RKO (cell line): ENCODE results near the gene ZBTB18.

ENCODE experiments used
- DNase-seq: peaks from one replicate; pipeline ENCODE4 v3.0.0-alpha.2; 2016; ENCODE audit warnings: low spot score

Gene ZBTB18

DNA sequence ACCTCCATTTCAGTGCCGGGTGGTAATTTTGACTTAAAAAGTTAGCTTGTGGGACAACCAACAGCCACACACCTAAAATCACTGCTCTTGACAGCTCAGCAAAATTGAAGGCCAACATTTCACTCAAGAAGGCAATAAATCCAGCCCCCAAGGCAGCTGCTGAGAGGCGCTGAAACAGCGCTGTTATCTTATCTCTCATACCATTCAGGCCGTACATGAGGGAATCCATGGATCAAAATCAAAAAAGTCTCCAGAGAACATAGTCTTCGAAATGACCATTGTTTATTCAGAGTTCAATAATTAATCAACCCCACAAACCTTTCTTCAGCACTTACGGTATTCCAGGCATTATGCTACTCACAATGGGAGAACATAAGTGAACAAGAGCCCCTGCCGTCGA lies 38.5 kb downstream of the ZBTB18 start:
- no peak for DNase-seq

DNA sequence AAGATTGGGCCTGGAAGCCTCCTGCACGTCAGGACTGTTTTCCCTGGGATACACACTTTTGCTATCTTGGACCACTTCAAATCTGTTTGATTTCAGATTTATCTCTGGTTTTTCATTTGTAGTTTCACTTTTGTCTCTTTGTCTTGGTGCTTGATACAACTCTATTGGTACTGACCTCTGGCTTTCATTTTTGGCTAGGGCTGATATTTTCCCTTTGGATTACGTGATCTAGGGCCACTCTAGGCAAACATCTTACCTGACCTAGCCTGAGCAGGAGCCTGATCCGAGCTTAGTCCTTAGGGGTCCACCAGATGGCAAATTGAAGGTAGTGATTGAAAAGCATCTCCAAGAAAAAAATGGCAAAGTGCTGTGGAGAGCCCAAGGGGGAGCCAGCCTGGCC lies 39.6 kb downstream of the ZBTB18 start:
- no peak for DNase-seq

DNA sequence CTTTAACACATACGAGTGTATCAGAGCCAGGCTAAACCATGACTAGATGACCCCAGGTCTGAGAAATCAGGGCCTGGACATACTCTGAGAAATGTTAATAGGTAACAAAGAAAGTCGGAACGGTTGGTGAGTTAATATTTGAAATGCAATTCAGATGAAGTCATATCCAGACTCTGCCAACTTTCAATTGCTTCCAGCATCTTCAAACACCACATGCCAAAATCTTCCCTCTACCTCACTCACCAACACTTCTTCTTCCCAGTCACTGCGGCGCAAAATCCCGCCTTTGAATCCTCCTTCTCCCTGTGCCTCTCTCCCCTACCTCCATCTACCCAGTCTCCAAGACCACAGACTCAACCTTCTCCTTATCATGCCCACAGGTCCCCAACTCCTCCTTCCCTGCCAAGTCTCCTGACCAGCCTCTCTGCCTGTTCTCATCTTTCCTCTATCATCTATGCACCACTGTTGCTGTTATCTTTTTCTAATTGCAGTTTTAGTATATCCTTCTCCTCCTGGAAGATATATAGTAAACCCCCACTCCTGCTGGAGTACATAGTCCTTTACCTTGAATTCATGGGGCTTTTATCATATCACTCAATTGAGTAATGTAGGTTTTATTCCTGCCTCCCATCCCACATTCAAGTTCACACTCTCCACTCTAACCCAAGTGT lies 41.3 kb downstream of the ZBTB18 start:
- no peak for DNase-seq

DNA sequence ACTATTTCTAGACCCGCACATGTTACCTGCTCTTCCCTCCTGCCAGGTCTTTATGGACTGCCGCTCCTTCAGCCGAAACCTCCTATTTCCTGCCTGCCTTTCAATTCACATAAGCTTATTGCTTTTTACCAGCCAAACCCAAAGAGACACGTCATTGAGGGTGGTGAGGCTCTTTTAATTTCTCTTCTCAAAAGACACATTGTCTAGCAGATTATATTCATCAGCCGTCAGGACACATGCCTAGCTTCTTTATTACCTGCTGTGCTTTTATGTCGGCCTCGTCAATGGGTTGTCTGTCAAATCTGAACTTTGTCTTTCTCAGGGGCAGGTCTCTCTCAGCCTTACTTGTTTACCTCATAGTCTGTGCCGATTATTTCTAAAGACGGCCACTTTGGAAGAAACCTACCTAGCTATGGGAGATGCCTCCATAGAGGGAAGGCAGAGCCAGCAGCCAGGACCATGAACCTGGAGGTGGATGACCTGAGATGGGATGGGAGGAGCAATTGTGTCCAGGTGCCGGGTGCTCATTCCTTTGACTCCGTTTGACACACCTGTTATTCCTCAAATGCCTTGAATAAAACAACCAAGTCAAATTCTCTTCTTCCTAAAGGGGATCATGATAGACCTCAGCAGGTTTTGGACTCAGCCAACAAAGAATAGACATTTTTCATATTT lies 42.0 kb downstream of the ZBTB18 start:
- DNase-seq, result no peak

DNA sequence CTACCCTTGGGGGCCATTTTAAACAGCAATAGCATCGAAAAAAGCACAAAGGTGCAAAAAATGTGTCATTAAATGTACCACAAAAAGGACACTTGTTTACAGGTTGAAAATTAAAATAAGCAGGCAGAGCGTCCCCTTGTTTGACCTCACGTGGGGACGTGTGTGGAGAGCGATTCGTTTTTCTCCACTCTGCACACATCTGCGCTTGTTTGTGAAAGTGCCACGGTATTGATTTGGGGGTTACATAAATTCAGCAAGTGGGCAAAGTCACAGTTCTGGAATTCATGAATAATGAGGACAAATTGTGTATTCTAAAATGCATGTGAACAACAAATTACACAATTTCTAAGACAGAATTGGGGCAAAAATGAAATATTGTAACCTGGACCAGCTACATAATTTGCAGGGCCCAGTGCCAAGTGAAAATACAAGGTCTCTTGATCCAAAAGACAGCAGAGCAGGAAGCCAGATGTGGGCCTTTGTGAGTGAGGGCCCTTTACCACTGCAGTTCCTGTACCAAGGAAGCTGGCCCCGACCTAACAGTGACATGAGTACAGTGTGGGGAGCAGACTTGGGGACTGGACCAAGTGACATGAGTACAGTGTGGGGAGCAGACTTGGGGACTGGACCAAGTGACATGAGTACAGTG lies 43.9 kb downstream of the ZBTB18 start:
- no peak for DNase-seq

DNA sequence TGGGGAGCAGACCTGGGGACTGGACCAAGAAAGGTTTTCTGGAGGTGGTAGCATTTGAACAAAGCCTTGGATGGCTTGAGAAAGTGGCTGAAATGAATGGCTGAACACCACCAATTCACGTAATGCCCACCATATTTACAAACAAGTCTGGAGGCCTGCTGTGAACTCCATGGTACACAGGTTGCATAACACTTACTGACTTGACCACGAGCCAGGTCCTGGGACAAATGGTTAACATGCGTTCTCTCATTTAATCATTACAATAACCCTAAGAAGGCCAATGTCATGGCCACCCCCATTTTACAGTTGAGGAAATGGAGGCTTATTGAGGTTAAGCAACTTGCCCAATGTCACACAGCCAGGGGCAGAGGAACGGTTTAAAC lies 44.4 kb downstream of the ZBTB18 start:
- DNase-seq, result no peak

DNA sequence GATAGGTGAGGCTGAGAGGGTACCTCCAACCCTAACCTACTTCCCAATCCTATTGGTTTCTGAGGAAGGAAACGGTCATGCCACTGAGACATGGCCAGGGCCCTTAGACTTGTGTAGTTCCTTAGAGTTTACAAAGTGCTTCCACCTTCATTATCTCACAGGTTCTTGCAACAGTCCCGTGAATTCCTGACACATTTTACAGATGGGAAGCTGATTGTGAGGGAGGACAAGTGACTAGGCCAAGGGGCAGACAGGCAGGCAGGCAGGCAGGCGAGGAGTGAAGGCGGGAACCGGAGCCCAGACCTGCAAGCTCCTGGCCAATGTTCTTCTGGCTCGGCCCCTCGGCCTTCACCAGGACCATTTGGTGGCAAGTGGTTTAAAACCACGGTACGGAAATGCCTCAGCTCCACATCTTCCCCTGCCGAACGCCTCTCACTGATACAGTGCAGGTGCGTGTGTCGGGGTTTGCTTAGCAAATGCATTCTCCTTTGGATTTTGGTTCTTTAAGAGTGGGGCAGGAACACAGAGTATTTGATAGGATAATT lies 45.1 kb downstream of the ZBTB18 start:
- DNase-seq, result no peak

DNA sequence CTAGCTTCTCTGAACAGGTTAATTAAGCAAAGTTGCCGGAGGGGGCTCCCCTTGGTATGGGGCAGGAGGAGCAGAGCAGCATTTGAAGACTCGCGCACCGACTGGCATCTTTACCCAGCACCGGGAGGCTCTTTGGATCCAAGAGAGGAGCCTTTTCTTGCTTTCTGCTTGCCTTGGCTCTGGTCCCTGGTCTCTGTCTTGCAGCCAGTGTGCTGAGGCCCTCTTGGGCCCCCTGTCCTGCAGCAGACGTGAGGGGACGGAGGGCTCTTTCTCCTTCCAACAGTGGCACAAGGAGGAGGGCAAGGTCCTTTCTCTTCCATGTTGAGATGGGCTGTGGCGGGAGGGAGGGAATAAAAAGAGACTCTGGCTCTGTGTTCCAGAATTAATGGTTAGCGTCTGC lies 45.6 kb downstream of the ZBTB18 start:
- no peak for DNase-seq

DNA sequence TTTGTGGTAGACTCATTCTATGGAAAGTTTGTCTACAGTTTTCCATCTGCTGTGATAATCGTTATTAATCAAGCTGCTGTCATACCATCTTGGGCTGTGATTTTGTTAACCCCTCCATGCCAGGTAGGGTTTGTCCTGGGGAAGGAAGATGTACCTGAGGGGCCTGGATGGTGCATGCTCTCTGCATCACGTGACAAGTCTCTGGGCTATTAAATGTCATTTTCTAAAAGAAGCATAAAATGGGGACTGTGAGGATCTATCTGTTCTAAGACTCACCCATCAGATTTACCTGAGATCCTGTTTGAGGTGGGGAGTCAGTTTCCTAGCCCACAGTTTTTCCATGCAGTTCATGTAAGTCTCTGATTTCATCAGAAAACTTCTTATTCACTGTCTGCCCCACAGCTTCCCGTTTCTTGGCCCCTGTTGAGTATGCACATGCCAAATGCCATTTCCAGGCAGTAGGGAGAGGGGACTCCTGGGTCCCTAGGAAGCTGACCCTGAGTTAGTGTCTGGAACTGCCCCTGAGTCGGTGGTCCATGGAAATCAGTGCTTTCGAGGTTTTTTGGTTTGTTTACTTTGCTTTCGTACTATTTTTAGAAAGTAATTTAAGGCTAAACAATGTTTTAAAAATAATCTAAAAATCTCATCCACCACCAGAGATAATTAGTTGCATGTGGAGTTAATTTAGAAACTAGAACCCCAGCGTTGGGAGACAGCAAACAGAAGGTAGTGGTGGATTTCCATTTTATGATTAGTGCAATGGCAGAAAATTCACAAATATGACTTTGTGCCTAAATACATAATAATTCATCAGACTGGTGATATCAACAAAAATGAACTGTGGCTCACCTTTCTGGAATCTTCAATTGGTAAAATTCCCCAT lies 46.7 kb downstream of the ZBTB18 start:
- no peak for DNase-seq

DNA sequence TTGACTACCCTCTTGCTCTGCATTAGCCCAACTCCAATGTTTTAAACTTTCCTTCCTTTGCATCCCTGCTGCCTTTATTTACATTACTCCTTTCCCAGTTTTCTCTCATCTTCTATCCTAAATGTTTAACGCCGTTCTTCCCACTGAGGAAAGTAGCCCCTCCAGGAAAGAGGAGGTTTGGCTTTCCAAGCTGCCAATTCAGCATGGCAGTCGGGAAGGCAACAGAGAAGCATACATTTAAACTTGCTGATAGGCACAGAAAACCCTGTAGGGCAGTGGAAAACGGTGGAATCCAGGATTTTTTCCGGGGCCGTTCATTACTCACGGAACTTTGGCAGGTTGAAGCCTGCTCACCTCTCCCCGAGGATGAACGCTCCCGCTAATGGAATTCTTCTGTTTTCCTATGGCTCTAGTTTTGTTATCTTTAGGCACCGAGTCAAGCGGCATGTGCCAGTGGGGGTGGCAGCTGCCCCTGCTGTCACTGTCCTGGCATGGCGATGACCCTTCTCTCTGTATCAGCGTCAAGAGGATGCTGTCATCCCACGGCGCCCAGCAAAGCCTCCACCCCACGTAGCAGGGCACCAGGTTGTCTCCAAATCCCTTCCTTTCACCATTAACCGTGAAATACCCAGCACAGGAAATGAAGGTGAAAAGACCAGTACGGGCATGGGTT lies 48.3 kb downstream of the ZBTB18 start:
- DNase-seq, result no peak

DNA sequence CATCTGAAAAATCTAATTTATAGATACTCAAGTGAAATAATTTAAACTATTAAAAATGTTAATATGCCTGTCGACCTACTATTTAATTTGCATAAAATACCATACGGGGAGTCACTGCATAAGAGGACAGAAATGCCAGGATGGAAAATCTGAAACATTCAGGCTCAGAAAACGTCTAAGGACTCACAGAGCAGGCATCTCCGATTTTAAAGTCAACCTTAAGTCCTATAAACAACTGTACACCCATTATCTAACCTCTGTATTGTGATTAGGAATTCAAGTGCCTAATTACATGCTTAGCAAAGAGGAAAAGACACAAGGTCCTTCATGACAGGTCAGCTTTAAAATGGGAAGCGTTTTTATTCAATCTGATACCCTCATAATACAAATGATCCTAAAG lies 49.2 kb downstream of the ZBTB18 start:
- no peak for DNase-seq

DNA sequence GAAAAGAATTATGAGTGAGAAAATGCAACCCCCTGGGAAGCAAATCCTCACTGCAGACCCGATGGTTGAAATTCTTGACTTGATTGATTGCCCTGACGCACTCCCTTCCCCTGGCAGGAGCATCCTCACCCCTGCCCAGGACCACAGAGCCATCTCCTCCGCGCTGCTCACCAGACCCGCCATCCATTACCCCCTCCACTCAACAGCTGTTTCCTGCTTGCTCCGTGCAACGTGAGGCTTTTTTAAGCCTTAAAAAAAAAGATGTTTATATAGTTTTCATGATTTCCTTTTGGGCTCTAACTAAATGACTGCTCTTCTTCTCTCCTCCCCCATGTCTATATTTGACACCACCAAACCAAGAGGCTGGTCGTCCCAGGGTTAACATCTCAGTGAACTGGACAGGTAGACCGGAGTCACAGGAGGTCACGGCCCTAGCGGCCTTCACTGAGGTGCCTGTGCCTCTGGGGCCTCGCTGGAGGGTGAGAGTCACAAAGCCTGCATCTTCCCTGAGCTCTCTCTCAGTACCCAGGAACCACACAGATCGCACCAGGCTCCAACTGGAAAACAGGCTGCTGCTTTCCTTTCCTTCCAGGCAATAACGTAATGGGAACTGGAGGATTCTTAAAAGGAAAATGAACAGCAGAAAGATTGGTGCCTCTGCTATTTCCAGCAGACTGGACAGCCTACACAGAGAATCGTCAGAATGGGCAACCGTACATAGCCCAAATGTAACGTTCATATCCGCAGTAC lies 49.8 kb downstream of the ZBTB18 start:
- DNase-seq, result no peak

DNA sequence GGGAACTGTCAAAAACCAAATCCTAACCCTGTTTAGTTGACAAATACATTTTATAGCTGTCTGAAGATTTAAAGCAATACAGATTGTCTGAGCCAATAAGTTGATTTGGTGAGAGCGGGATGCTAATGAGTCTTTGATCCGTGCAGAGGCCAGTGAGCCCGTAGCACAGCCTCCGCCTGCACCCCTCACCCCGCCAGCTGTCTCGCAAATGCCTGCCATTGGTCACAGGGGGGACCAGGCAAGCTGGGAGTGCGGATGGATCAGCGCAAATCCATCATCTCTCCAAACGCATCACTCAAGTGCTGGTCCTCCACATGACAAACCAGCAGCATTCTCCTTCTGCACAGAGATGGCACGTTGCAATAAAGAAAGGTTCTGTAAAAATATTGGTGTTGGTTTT lies 51.0 kb downstream of the ZBTB18 start:
- no peak for DNase-seq

DNA sequence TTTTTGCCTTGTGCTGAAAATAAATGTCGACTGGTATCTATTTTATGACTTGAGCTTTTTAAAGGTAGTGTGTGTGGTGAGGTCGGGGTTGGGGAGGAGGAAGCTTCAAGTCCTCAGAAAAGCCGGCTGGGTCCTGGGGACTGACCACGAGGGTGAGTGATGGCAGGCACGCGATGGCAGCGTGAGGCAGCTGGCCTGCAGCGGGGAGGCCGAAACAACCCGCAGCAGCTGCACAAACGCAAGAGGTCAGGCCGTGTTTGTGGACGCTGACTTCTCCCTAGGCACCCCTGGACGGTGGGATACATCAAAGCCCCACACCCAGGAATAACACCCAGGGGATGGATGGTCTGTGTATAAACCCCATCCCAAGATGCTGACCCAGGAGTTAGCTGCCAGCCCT lies 51.4 kb downstream of the ZBTB18 start:
- no peak for DNase-seq

DNA sequence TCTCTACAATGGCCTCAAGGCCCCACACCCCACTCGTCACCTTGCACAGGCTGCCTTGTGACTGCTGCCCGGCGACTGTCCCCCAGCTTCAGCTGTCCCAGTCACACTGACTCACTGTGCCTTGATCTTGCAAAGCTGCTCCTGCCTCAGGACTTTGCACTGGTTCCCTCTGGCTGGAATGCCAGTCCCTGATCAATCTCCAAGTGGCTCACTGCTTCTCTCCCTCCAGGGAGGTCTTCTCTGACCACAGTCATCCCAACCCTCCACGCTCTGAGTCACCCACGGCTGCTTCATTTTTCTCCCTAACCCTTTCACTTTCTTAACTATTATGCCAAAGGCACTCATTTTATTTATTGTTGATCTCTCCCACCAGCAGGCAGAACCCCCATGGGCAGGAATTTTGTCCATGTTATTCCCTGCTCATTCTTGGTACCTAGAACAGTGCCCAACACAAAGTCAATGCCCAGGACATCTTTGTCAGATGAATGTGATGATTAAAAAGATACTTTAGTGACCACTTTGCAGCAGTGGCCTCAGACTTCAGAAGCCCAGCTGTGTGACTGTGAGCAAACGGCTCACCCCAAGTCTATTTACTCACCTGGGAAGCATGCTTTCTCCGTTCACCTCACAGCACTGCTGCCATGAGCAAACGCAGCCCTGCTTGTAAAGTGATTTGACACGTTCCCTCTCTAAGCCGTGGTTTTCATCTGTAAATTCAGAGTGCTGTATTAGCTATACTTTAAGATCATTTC lies 53.4 kb downstream of the ZBTB18 start:
- no peak for DNase-seq

DNA sequence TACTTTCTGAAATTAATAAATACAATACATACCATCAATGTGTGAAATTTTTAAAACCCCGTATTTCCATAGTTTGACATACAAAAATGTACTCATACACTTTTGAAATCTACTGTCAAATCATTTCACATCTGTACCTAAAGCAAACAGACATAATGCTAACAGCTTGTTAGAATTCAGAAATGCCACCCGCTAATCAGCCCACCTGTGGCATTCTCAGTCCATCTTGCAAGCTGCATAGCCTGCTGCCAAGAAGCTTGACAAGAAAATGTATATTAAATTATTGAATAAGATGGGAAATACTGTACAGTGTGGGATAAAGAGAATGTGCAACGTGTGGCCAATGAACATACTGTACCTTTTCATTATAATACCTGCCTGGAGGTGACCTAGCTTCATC lies 55.1 kb downstream of the ZBTB18 start:
- DNase-seq, result no peak
